Liver (tissue), 3 donors: ENCODE data around the gene SCUBE1.

Experiments
- CTCF ChIP-seq: fragments of 150-350 bp; IDR thresholded peaks from 2 replicates; pipeline ENCODE4 v1.5.1; 2017; ENCODE audit warnings: improper control_type of control experiment, low read depth, low read length; ENCODE audit not compliant: missing input control
- EGR1 ChIP-seq, 2 donors: IDR thresholded peaks; 2 replicates each; pipeline ENCODE4 v1.6.1; 2016 to 2018; ENCODE audit warnings: antibody characterized with exemption in 2 of 2, low read depth in 2 of 2
- GABPA ChIP-seq, 2 donors: IDR thresholded peaks in 1 of 2; conservative IDR thresholded peaks in 1 of 2; 2 replicates each; pipeline ENCODE4 v1.6.1; 2016; ENCODE audit warnings: antibody characterized with exemption in 2 of 2, mild to moderate bottlenecking in 1 of 2, moderate library complexity in 1 of 2
- JUND ChIP-seq, 2 donors: IDR thresholded peaks; 2 replicates each; pipeline ENCODE4 v1.6.1; 2016; ENCODE audit warnings: antibody characterized with exemption in 2 of 2
- RAD21 ChIP-seq, 2 donors: IDR thresholded peaks; 2 replicates each; pipeline ENCODE4 v1.6.1; 2016; ENCODE audit warnings: antibody characterized with exemption in 2 of 2, mild to moderate bottlenecking in 2 of 2
- TF ChIP-seq, protein P1 (sequence below): IDR thresholded peaks from 2 replicates; pipeline ENCODE4 v1.6.1; 2016; ENCODE audit warnings: antibody characterized with exemption
- donor health status: healthy.
- donor health status: healthy.

- TF ChIP-seq RAD21 (IDR thresholded peaks at IDR 0.05) (no peak), CTCF (no peak), GABPA (IDR thresholded peaks at IDR 0.05 in 1 of 2, conservative IDR thresholded peaks at IDR 0.05 in 1 of 2) (no peak), EGR1 (IDR thresholded peaks at IDR 0.05; ENCODE audit: low read depth in 2 of 2) (no peak), JUND (IDR thresholded peaks at IDR 0.05) (no peak)
- TF ChIP-seq, protein P1, sequence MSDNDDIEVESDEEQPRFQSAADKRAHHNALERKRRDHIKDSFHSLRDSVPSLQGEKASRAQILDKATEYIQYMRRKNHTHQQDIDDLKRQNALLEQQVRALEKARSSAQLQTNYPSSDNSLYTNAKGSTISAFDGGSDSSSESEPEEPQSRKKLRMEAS = no peak
These were observed 28.6 kb downstream of the SCUBE1 start for GRCh38 chr22:43314611-43315010.
